GM19025 (cell line): Measurements from ENCODE around the gene MPC1.
A peak's percentile ranks its signal among the peaks of the same experiment; 100 is the strongest.

Experiments
- ATAC-seq: cut with Tn5 transposase; IDR thresholded peaks from one replicate; pipeline ENCODE4 v1.9.1; 2021; ENCODE audit warnings: mild to moderate bottlenecking, low read depth, moderate library complexity; ENCODE audit not compliant: unreplicated experiment

The MPC1 gene

GRCh38 chr6:166325383-166326042, 57.2 kb downstream of the MPC1 start:
- ATAC-seq = peak; percentile 57

GRCh38 chr6:166323395-166323794, 59.3 kb downstream of the MPC1 start:
- ATAC-seq = no peak

- ATAC-seq = no peak
Observed at GRCh38 chr6:166318649-166319600, 63.8 kb downstream of the MPC1 start.

- ATAC-seq = no peak
Observed at GRCh38 chr6:166318227-166318626, 64.5 kb downstream of the MPC1 start.

- ATAC-seq = no peak
Observed at GRCh38 chr6:166317261-166318212, 65.2 kb downstream of the MPC1 start.

- ATAC-seq = no peak
Observed at GRCh38 chr6:166315436-166315835, 67.3 kb downstream of the MPC1 start.
